WTC11 (cell line): ENCODE results near the gene COL9A2. TPM values are rescaled to one million over a fixed set of nuclear protein-coding genes. Genes with fewer than 3 reads are reported as not detected.

ENCODE experiments used
- CBFB ChIP-seq: sonication (generic); formaldehyde crosslinking; IDR thresholded peaks from 2 replicates; pipeline ENCODE4 v1.8.1; 2022; ENCODE audit warnings: mild to moderate bottlenecking, low read depth, missing genetic modification reagents
- EMX1 ChIP-seq: fragments of 250-450 bp; sonication (Bioruptor Pico); IDR thresholded peaks from 2 replicates; pipeline ENCODE4 v1.8.0; 2021; ENCODE audit warnings: mild to moderate bottlenecking
- IRF2 ChIP-seq: sonication (generic); formaldehyde crosslinking; IDR thresholded peaks from 2 replicates; pipeline ENCODE4 v1.8.0; 2022; ENCODE audit warnings: low read depth, missing genetic modification reagents, borderline replicate concordance
- JAZF1 ChIP-seq: fragments of 250-450 bp; sonication (Bioruptor Pico); IDR thresholded peaks from 2 replicates; pipeline ENCODE4 v1.9.0; 2021; ENCODE audit warnings: moderate library complexity, mild to moderate bottlenecking, inconsistent platforms
- MXD4 ChIP-seq: fragments of 250-450 bp; sonication (Bioruptor Pico); IDR thresholded peaks from 2 replicates; pipeline ENCODE4 v1.8.0; 2021; ENCODE audit warnings: mild to moderate bottlenecking, moderate library complexity, borderline replicate concordance
- NFYB ChIP-seq: sonication (generic); formaldehyde crosslinking; conservative IDR thresholded peaks from 2 replicates; pipeline ENCODE4 v1.8.0; 2022; ENCODE audit warnings: low read depth, missing genetic modification reagents
- NR1H2 ChIP-seq: sonication (generic); formaldehyde crosslinking; IDR thresholded peaks from 2 replicates; pipeline ENCODE4 v1.9.0; 2021; ENCODE audit warnings: mild to moderate bottlenecking, moderate library complexity, missing genetic modification reagents
- SOX15 ChIP-seq: fragments of 250-450 bp; sonication (Bioruptor Pico); IDR thresholded peaks from 2 replicates; pipeline ENCODE4 v1.9.0; 2021; ENCODE audit warnings: mild to moderate bottlenecking
- TP53 ChIP-seq: sonication (generic); formaldehyde crosslinking; IDR thresholded peaks from 2 replicates; pipeline ENCODE4 v1.8.1; 2023; ENCODE audit warnings: mild to moderate bottlenecking, missing genetic modification reagents
- ZBTB21 ChIP-seq: sonication (generic); formaldehyde crosslinking; IDR thresholded peaks from 2 replicates; pipeline ENCODE4 v1.8.1; 2023; ENCODE audit warnings: mild to moderate bottlenecking, missing genetic modification reagents, borderline replicate concordance
- ZNF317 ChIP-seq: sonication (generic); formaldehyde crosslinking; IDR thresholded peaks from 2 replicates; pipeline ENCODE4 v1.8.1; 2023; ENCODE audit warnings: low read depth, mild to moderate bottlenecking, moderate library complexity, missing genetic modification reagents, borderline replicate concordance
- ZNF423 ChIP-seq: fragments of 250-450 bp; sonication (Bioruptor Pico); IDR thresholded peaks from 2 replicates; pipeline ENCODE4 v2.1.2; 2022; ENCODE audit warnings: mild to moderate bottlenecking, moderate library complexity
- total RNA-seq: library from RNA; stranded (reverse); gene quantifications from 3 replicates; pipeline ENCODE4 v1.2.3, GENCODE V29; 2021
- TF ChIP-seq, protein P1 (sequence below): sonication (generic); formaldehyde crosslinking; IDR thresholded peaks from 2 replicates; pipeline ENCODE4 v1.8.1; 2023; ENCODE audit warnings: mild to moderate bottlenecking, missing genetic modification reagents, borderline replicate concordance
- TF ChIP-seq, protein P2 (sequence below): fragments of 250-450 bp; sonication (Bioruptor Pico); IDR thresholded peaks from 2 replicates; pipeline ENCODE4 v1.8.0; 2021; ENCODE audit warnings: mild to moderate bottlenecking
- TF ChIP-seq, protein P3 (sequence below): sonication (generic); formaldehyde crosslinking; IDR thresholded peaks from 2 replicates; pipeline ENCODE4 v1.8.0; 2022; ENCODE audit warnings: mild to moderate bottlenecking, missing genetic modification reagents
- TF ChIP-seq, protein P4 (sequence below): fragments of 250-450 bp; sonication (Bioruptor Pico); IDR thresholded peaks from 2 replicates; pipeline ENCODE4 v1.9.0; 2021; ENCODE audit warnings: mild to moderate bottlenecking
- TF ChIP-seq, protein P5 (sequence below): sonication (generic); formaldehyde crosslinking; IDR thresholded peaks from 2 replicates; pipeline ENCODE4 v1.8.1; 2022; ENCODE audit warnings: low read depth, missing genetic modification reagents, borderline replicate concordance
- TF ChIP-seq, protein P6 (sequence below): sonication (generic); formaldehyde crosslinking; IDR thresholded peaks from 2 replicates; pipeline ENCODE4 v1.8.1; 2022; ENCODE audit warnings: mild to moderate bottlenecking, moderate library complexity, missing genetic modification reagents
- TF ChIP-seq, protein P7 (sequence below): sonication (generic); formaldehyde crosslinking; IDR thresholded peaks from 2 replicates; pipeline ENCODE4 v1.8.1; 2022; ENCODE audit warnings: mild to moderate bottlenecking, missing genetic modification reagents, moderate library complexity, borderline replicate concordance
- TF ChIP-seq, protein P8 (sequence below): sonication (generic); formaldehyde crosslinking; IDR thresholded peaks from 2 replicates; pipeline ENCODE4 v1.8.1; 2023; ENCODE audit warnings: mild to moderate bottlenecking, missing genetic modification reagents, moderate library complexity
- TF ChIP-seq, protein P9 (sequence below): sonication (generic); formaldehyde crosslinking; IDR thresholded peaks from 2 replicates; pipeline ENCODE4 v1.8.0; 2023; ENCODE audit warnings: missing genetic modification reagents, mild to moderate bottlenecking, borderline replicate concordance

Gene COL9A2
- total RNA-seq, 1 experiment from 2014 or later: 4.7 TPM

DNA sequence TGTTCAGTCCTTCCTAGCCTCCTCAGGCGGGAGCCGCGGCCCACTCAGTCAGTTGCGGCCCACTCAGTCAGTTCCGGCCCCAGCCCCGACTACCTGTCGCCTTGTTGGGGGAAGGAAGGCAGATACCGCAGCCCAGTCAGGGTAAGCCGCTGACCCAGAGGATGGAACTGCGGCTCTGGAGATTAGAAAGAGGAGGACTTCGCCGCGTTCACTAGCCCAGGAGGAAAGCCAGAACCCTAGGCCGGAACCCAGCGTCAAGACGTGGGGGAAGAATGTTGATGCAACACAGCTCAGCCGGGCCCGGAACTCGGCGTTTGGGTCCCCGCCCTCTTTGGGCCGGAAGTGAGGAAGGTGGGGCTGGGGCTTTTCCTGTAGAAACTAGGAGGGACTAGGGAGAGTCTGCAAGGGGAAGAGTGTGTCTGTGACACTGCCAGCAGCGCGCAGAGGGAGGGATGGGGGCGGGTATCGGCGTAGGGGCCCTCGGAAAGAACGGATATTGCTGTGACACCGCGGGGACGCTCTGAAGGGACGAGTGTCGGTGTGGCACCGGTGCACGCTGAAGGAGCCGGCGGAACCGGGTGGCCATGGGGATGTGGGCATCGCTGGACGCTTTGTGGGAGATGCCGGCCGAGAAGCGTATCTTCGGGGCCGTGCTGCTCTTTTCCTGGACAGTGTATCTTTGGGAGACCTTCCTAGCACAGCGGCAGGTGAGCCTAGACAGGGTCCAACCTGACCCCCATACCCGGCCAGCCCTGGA, 59.2 kb downstream of the COL9A2 start, which contains the start of gene ZMPSTE24 (continued):
- no peak for TF ChIP-seq IRF2 (CRISPR knock-in tag)
- TF ChIP-seq ZNF423 (CRISPR knock-in tag): no peak
- no peak for TF ChIP-seq SOX15 (CRISPR knock-in tag)
- TF ChIP-seq, protein P1, sequence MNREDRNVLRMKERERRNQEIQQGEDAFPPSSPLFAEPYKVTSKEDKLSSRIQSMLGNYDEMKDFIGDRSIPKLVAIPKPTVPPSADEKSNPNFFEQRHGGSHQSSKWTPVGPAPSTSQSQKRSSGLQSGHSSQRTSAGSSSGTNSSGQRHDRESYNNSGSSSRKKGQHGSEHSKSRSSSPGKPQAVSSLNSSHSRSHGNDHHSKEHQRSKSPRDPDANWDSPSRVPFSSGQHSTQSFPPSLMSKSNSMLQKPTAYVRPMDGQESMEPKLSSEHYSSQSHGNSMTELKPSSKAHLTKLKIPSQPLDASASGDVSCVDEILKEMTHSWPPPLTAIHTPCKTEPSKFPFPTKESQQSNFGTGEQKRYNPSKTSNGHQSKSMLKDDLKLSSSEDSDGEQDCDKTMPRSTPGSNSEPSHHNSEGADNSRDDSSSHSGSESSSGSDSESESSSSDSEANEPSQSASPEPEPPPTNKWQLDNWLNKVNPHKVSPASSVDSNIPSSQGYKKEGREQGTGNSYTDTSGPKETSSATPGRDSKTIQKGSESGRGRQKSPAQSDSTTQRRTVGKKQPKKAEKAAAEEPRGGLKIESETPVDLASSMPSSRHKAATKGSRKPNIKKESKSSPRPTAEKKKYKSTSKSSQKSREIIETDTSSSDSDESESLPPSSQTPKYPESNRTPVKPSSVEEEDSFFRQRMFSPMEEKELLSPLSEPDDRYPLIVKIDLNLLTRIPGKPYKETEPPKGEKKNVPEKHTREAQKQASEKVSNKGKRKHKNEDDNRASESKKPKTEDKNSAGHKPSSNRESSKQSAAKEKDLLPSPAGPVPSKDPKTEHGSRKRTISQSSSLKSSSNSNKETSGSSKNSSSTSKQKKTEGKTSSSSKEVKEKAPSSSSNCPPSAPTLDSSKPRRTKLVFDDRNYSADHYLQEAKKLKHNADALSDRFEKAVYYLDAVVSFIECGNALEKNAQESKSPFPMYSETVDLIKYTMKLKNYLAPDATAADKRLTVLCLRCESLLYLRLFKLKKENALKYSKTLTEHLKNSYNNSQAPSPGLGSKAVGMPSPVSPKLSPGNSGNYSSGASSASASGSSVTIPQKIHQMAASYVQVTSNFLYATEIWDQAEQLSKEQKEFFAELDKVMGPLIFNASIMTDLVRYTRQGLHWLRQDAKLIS (CRISPR knock-in tag): no peak
- TF ChIP-seq EMX1 (CRISPR knock-in tag): no peak
- TF ChIP-seq, protein P2, sequence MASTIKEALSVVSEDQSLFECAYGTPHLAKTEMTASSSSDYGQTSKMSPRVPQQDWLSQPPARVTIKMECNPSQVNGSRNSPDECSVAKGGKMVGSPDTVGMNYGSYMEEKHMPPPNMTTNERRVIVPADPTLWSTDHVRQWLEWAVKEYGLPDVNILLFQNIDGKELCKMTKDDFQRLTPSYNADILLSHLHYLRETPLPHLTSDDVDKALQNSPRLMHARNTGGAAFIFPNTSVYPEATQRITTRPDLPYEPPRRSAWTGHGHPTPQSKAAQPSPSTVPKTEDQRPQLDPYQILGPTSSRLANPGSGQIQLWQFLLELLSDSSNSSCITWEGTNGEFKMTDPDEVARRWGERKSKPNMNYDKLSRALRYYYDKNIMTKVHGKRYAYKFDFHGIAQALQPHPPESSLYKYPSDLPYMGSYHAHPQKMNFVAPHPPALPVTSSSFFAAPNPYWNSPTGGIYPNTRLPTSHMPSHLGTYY (CRISPR knock-in tag): no peak
- no peak for TF ChIP-seq ZNF317 (CRISPR knock-in tag)
- TF ChIP-seq JAZF1: no peak
- no peak for TF ChIP-seq NFYB (CRISPR knock-in tag)
- TF ChIP-seq, protein P3, sequence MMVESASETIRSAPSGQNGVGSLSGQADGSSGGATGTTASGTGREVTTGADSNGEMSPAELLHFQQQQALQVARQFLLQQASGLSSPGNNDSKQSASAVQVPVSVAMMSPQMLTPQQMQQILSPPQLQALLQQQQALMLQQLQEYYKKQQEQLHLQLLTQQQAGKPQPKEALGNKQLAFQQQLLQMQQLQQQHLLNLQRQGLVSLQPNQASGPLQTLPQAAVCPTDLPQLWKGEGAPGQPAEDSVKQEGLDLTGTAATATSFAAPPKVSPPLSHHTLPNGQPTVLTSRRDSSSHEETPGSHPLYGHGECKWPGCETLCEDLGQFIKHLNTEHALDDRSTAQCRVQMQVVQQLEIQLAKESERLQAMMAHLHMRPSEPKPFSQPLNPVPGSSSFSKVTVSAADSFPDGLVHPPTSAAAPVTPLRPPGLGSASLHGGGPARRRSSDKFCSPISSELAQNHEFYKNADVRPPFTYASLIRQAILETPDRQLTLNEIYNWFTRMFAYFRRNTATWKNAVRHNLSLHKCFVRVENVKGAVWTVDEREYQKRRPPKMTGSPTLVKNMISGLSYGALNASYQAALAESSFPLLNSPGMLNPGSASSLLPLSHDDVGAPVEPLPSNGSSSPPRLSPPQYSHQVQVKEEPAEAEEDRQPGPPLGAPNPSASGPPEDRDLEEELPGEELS (CRISPR knock-in tag): 0 out of 2 replicates have a peak, but pooled peaks have one; percentile 10
- TF ChIP-seq, protein P4, sequence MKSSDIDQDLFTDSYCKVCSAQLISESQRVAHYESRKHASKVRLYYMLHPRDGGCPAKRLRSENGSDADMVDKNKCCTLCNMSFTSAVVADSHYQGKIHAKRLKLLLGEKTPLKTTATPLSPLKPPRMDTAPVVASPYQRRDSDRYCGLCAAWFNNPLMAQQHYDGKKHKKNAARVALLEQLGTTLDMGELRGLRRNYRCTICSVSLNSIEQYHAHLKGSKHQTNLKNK (CRISPR knock-in tag): no peak
- TF ChIP-seq, protein P5, sequence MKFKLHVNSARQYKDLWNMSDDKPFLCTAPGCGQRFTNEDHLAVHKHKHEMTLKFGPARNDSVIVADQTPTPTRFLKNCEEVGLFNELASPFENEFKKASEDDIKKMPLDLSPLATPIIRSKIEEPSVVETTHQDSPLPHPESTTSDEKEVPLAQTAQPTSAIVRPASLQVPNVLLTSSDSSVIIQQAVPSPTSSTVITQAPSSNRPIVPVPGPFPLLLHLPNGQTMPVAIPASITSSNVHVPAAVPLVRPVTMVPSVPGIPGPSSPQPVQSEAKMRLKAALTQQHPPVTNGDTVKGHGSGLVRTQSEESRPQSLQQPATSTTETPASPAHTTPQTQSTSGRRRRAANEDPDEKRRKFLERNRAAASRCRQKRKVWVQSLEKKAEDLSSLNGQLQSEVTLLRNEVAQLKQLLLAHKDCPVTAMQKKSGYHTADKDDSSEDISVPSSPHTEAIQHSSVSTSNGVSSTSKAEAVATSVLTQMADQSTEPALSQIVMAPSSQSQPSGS: no peak
- TF ChIP-seq TP53 (CRISPR knock-in tag): no peak
- no peak for TF ChIP-seq CBFB
- TF ChIP-seq MXD4 (CRISPR knock-in tag): no peak
- TF ChIP-seq, protein P6, sequence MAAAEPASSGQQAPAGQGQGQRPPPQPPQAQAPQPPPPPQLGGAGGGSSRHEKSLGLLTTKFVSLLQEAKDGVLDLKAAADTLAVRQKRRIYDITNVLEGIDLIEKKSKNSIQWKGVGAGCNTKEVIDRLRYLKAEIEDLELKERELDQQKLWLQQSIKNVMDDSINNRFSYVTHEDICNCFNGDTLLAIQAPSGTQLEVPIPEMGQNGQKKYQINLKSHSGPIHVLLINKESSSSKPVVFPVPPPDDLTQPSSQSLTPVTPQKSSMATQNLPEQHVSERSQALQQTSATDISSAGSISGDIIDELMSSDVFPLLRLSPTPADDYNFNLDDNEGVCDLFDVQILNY (CRISPR knock-in tag): no peak; the same call in 1 of the 2 replicates
- TF ChIP-seq NR1H2: no peak
- TF ChIP-seq, protein P7, sequence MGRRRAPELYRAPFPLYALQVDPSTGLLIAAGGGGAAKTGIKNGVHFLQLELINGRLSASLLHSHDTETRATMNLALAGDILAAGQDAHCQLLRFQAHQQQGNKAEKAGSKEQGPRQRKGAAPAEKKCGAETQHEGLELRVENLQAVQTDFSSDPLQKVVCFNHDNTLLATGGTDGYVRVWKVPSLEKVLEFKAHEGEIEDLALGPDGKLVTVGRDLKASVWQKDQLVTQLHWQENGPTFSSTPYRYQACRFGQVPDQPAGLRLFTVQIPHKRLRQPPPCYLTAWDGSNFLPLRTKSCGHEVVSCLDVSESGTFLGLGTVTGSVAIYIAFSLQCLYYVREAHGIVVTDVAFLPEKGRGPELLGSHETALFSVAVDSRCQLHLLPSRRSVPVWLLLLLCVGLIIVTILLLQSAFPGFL: peak; percentile 65; the same call in 1 of the 2 replicates
- TF ChIP-seq, protein P8, sequence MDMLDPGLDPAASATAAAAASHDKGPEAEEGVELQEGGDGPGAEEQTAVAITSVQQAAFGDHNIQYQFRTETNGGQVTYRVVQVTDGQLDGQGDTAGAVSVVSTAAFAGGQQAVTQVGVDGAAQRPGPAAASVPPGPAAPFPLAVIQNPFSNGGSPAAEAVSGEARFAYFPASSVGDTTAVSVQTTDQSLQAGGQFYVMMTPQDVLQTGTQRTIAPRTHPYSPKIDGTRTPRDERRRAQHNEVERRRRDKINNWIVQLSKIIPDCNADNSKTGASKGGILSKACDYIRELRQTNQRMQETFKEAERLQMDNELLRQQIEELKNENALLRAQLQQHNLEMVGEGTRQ: no peak
- no peak for TF ChIP-seq ZBTB21 (CRISPR knock-in tag)
- TF ChIP-seq, protein P9, sequence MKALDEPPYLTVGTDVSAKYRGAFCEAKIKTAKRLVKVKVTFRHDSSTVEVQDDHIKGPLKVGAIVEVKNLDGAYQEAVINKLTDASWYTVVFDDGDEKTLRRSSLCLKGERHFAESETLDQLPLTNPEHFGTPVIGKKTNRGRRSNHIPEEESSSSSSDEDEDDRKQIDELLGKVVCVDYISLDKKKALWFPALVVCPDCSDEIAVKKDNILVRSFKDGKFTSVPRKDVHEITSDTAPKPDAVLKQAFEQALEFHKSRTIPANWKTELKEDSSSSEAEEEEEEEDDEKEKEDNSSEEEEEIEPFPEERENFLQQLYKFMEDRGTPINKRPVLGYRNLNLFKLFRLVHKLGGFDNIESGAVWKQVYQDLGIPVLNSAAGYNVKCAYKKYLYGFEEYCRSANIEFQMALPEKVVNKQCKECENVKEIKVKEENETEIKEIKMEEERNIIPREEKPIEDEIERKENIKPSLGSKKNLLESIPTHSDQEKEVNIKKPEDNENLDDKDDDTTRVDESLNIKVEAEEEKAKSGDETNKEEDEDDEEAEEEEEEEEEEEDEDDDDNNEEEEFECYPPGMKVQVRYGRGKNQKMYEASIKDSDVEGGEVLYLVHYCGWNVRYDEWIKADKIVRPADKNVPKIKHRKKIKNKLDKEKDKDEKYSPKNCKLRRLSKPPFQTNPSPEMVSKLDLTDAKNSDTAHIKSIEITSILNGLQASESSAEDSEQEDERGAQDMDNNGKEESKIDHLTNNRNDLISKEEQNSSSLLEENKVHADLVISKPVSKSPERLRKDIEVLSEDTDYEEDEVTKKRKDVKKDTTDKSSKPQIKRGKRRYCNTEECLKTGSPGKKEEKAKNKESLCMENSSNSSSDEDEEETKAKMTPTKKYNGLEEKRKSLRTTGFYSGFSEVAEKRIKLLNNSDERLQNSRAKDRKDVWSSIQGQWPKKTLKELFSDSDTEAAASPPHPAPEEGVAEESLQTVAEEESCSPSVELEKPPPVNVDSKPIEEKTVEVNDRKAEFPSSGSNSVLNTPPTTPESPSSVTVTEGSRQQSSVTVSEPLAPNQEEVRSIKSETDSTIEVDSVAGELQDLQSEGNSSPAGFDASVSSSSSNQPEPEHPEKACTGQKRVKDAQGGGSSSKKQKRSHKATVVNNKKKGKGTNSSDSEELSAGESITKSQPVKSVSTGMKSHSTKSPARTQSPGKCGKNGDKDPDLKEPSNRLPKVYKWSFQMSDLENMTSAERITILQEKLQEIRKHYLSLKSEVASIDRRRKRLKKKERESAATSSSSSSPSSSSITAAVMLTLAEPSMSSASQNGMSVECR (CRISPR knock-in tag): peak; percentile 86; the same call in 1 of the 2 replicates
